ENCODE measurements around the gene CLSTN1. TPM values are rescaled to one million over a fixed set of nuclear protein-coding genes. Genes with fewer than 3 reads are reported as not detected.

The CLSTN1 gene
- total and polyA plus RNA-seq, 10 of the 15 experiments (the other 5 are each of a cell fraction or from before 2014, with no cell fraction given), result 2.7 to 64.4 (median 23.2) TPM

- no peak for TF ChIP-seq CEBPZ (IDR thresholded peaks at IDR 0.05; ENCODE audit: low read depth, low read length)
- TF ChIP-seq FOS (IDR thresholded peaks at IDR 0.05; ENCODE audit: borderline replicate concordance, extremely low read depth, insufficient read length), result peak; percentile 16
- peak; percentile 68 for TF ChIP-seq POLR2A (IDR thresholded peaks at IDR 0.05; ENCODE audit: low read depth, low read length)
- TF ChIP-seq E4F1 (IDR thresholded peaks at IDR 0.05; ENCODE audit: borderline replicate concordance, partially characterized antibody), result peak; percentile 46
- TF ChIP-seq, protein P1, sequence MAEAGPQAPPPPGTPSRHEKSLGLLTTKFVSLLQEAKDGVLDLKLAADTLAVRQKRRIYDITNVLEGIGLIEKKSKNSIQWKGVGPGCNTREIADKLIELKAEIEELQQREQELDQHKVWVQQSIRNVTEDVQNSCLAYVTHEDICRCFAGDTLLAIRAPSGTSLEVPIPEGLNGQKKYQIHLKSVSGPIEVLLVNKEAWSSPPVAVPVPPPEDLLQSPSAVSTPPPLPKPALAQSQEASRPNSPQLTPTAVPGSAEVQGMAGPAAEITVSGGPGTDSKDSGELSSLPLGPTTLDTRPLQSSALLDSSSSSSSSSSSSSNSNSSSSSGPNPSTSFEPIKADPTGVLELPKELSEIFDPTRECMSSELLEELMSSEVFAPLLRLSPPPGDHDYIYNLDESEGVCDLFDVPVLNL (IDR thresholded peaks at IDR 0.05; ENCODE audit: low read depth, low read length), result no peak
- TF ChIP-seq ZNF274 (IDR thresholded peaks at IDR 0.05; ENCODE audit: insufficient read depth, insufficient read length), result no peak
- peak; percentile 37; the same call in 1 of the 2 replicates for TF ChIP-seq PML (IDR thresholded peaks at IDR 0.05; ENCODE audit: low read length)
- no peak for TF ChIP-seq HDAC6 (IDR thresholded peaks at IDR 0.05; ENCODE audit: unreplicated experiment)
- TF ChIP-seq EED (IDR thresholded peaks at IDR 0.05; ENCODE audit: low read depth), result no peak
- no peak for TF ChIP-seq CEBPB (IDR thresholded peaks at IDR 0.05; ENCODE audit: borderline replicate concordance in 1 of 2, low read depth in 2 of 2, low read length in 2 of 2)
- no peak for TF ChIP-seq RAD21 (IDR thresholded peaks at IDR 0.05; ENCODE audit: insufficient read depth, low read depth, low read length)
- TF ChIP-seq, protein P2, sequence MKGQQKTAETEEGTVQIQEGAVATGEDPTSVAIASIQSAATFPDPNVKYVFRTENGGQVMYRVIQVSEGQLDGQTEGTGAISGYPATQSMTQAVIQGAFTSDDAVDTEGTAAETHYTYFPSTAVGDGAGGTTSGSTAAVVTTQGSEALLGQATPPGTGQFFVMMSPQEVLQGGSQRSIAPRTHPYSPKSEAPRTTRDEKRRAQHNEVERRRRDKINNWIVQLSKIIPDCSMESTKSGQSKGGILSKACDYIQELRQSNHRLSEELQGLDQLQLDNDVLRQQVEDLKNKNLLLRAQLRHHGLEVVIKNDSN (IDR thresholded peaks at IDR 0.05; ENCODE audit: borderline replicate concordance, extremely low read length, insufficient read depth, low read depth, low read length), result peak; percentile 85
- TF ChIP-seq BMI1 (IDR thresholded peaks at IDR 0.05; ENCODE audit: borderline replicate concordance), result no peak
- 0 out of 2 replicates have a peak, but pooled peaks have one; percentile 14 for TF ChIP-seq BACH1 (IDR thresholded peaks at IDR 0.05; ENCODE audit: borderline replicate concordance)
- no peak for TF ChIP-seq FOXM1 (IDR thresholded peaks at IDR 0.05; ENCODE audit: low read depth, low read length)
- TF ChIP-seq NRF1 (conservative IDR thresholded peaks at IDR 0.05; ENCODE audit: low read depth, low read length), result no peak
- TF ChIP-seq SIX5 (IDR thresholded peaks at IDR 0.05; ENCODE audit: low read depth, low read length, severe bottlenecking), result no peak
- TF ChIP-seq SUPT20H (IDR thresholded peaks at IDR 0.05; ENCODE audit: borderline replicate concordance, control insufficient read depth, low read depth, low read length), result no peak
- 0 out of 2 replicates have a peak, but pooled peaks have one; percentile 26 for TF ChIP-seq ATF7 (IDR thresholded peaks at IDR 0.05; ENCODE audit: low read depth)
- TF ChIP-seq, protein P3, sequence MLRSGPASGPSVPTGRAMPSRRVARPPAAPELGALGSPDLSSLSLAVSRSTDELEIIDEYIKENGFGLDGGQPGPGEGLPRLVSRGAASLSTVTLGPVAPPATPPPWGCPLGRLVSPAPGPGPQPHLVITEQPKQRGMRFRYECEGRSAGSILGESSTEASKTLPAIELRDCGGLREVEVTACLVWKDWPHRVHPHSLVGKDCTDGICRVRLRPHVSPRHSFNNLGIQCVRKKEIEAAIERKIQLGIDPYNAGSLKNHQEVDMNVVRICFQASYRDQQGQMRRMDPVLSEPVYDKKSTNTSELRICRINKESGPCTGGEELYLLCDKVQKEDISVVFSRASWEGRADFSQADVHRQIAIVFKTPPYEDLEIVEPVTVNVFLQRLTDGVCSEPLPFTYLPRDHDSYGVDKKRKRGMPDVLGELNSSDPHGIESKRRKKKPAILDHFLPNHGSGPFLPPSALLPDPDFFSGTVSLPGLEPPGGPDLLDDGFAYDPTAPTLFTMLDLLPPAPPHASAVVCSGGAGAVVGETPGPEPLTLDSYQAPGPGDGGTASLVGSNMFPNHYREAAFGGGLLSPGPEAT (IDR thresholded peaks at IDR 0.05; ENCODE audit: low read depth), result peak; percentile 82
These were observed 106.4 kb downstream of the CLSTN1 start (continued) for GRCh38 chr1:9717193-9718005.
